Germinal center (tissue), 1 donor: Measurements from ENCODE around the gene CATSPER1.
"Not testable (repeated sequence)": the region's sequence is repeated elsewhere in the genome, so short reads cannot be mapped to it uniquely, and the experiment has no call there.

ENCODE experiments used
- DNase-seq: peaks from one replicate; pipeline ENCODE4 v3.0.0; 2012; ENCODE audit warnings: mixed read lengths, low spot score

Gene CATSPER1

GRCh38 chr11:66020618-66021357 lies 5.5 kb downstream of the CATSPER1 start:
- no peak for DNase-seq

GRCh38 chr11:66020212-66020611 lies 6.1 kb downstream of the CATSPER1 start:
- no peak for DNase-seq

GRCh38 chr11:66017321-66017720 lies 9.0 kb downstream of the CATSPER1 start:
- no peak for DNase-seq

GRCh38 chr11:66016793-66017177 lies 9.5 kb downstream of the CATSPER1 start:
- DNase-seq, result no peak

- DNase-seq, result no peak
Measured at GRCh38 chr11:66015936-66016792, 10.1 kb downstream of the CATSPER1 start.

- DNase-seq, result no peak
Measured at GRCh38 chr11:66015454-66015881, 10.8 kb downstream of the CATSPER1 start.

GRCh38 chr11:66014804-66015453 lies 11.3 kb downstream of the CATSPER1 start:
- DNase-seq, result no peak

GRCh38 chr11:66013762-66014100 lies 12.5 kb downstream of the CATSPER1 start:
- DNase-seq, result no peak

GRCh38 chr11:66012946-66013761 lies 13.1 kb downstream of the CATSPER1 start:
- no peak for DNase-seq

GRCh38 chr11:66012371-66012945 lies 13.8 kb downstream of the CATSPER1 start:
- DNase-seq, result no peak

- no peak for DNase-seq
Measured at GRCh38 chr11:66011785-66012303, 14.4 kb downstream of the CATSPER1 start, which contains the start of gene CST6. Gene CST6, plus strand, starts transcription at chr11:66012008. Its CDS starts 37 bp downstream, at chr11:66012045.

GRCh38 chr11:66011239-66011784 lies 15.0 kb downstream of the CATSPER1 start:
- DNase-seq, result no peak

- DNase-seq, result not testable (repeated sequence)
Measured at GRCh38 chr11:66010036-66010435, 16.2 kb downstream of the CATSPER1 start.

GRCh38 chr11:66008468-66009101 lies 17.7 kb downstream of the CATSPER1 start:
- DNase-seq, result no peak

- no peak for DNase-seq
Measured at GRCh38 chr11:66008095-66008467, 18.2 kb downstream of the CATSPER1 start.

GRCh38 chr11:66007201-66007634 lies 19.1 kb downstream of the CATSPER1 start:
- DNase-seq, result no peak

- DNase-seq, result no peak
Measured at GRCh38 chr11:66006891-66007176, 19.4 kb downstream of the CATSPER1 start.

- no peak for DNase-seq
Measured at GRCh38 chr11:66006134-66006890, 20.0 kb downstream of the CATSPER1 start.

GRCh38 chr11:66004186-66004585 lies 22.1 kb downstream of the CATSPER1 start:
- DNase-seq, result no peak

GRCh38 chr11:66003291-66003690 lies 23.0 kb downstream of the CATSPER1 start:
- no peak for DNase-seq
